ENCODE measurements around the gene STAT1.

The STAT1 gene

DNA sequence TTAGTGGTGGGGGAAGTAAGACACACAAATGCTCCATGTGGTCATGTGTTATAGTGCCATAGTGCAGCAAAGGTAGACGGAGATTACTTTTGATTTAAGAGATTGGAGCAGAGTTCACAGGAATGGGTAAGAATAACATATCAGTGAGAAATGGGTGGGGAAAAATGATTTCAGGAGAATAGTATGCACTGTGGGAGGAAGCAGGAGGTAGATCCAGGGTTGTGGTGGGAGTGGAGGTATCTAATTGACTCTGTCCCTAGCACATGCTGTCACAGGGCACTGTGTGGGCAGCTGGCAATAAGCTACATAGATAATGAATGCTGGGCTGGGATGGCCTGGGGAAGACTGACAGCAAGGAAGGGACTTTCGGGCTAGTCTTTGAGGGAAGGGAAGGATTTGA, 65.3 kb downstream of the STAT1 start:
- DNase-seq, result no peak

- DNase-seq, result no peak
Measured at GRCh38 chr2:190947711-190948251, 66.2 kb downstream of the STAT1 start.

- DNase-seq, result no peak
Measured at GRCh38 chr2:190947141-190947540, 66.8 kb downstream of the STAT1 start.

- no peak for DNase-seq
Measured at GRCh38 chr2:190943706-190944105, 70.3 kb downstream of the STAT1 start.

DNA sequence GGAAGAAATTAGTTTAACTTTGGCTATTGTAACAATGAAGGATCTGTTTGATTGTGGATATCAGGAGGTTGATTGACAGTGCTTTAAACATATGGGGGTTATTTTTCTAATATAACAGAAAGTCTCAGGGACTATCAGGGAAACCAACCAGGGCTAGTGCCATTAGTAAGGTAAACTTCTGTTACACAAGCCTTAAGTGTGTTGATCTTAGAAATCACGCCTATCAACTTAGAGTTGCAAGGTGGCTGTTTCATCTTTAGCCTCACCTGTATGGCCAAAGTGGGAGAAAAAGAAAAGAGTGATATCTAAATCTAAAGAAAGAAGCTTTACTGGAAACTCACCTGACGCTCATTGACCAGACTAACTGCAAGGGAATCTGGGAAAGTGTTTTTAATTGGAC, 71.3 kb downstream of the STAT1 start:
- no peak for DNase-seq

DNA sequence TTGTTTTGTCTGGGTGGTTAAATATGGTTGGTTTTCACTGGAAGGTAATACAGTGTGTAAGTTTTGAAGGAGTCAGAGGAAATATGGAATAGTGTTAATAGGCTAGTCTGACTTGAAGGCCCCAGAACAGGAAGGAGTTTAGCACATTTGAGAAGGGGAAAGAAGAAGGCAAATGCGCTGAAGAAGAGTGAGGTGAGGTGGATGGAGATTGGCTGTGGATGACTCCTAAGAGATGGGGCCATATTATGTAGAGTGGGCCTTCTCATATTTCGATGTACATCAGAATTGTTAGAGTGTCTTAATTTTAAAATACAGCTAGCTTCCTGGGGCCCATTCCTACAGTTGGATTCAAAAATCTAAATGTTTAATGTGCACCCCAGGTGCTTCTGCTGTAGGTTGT, 72.4 kb downstream of the STAT1 start:
- DNase-seq, result no peak

GRCh38 chr2:190940454-190940853, 73.5 kb downstream of the STAT1 start:
- no peak for DNase-seq

- DNase-seq, result no peak
Measured at GRCh38 chr2:190938771-190939335, 75.1 kb downstream of the STAT1 start.

- DNase-seq, result no peak
Measured at GRCh38 chr2:190935054-190935453, 78.9 kb downstream of the STAT1 start.

DNA sequence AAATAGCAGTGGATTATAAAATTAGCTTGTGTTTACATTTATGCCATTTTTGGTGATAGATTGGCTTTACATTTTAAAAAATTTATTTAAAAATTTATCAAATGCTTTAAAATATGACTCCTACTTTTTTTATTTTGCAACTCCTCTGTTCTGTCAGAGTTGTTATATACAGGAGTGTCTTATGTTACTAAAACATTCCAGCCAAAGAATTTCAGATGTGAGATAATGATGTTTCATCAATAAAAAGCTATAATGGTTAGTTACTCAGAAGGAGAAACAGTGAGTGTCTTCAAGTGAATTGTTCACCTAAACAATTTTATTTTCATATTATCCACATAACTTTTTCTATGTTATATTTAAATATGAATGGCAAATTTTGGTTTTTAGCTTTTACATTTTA, 80.6 kb downstream of the STAT1 start:
- no peak for DNase-seq

- no peak for DNase-seq
Measured at GRCh38 chr2:190932514-190932913, 81.5 kb downstream of the STAT1 start.

- DNase-seq, result no peak
Measured at GRCh38 chr2:190930411-190930810, 83.6 kb downstream of the STAT1 start.

- DNase-seq, result no peak
Measured at GRCh38 chr2:190929919-190930318, 84.1 kb downstream of the STAT1 start.

DNA sequence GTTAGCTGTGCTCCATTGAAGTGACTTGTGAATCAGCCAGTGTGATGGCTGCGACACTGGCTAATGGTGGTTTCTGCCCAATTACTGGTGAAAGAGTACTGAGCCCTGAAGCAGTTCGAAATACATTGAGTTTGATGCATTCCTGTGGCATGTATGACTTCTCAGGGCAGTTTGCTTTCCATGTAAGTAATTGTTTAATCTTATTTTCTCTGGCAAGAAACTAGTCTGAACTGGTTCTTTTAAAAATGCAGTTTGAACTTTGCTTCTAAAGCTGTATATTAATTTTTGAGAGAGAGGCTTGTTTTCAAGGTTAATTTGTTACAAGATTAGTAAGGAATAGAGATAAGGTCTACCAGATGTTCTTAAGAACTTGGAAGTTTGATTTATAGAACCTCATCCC, 86.7 kb downstream of the STAT1 start:
- DNase-seq, result no peak

DNA sequence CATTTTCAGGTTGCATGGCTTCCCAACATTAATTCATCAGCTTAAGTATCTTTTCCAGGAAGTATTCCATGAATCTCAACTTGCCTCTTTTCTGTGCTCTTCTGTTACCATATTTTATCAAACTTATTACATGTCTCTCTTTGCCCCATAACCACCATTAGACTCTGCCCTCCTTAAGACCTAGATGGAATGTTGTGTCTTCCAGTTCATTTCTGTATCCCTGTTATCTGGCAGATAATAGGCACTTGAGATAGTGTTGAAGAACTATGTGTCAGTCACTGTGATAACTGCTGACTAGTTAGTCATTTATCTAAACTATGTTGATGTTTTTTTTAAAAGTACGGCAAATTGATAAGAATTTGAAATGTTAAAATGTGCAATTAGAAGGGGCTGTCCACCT, 91.6 kb downstream of the STAT1 start:
- no peak for DNase-seq

GRCh38 chr2:190920085-190920484, 93.9 kb downstream of the STAT1 start:
- DNase-seq, result no peak

Measured in stimulated activated CD4-positive, alpha-beta T cell treated with anti-CD3 and anti-CD28 coated beads, Interleukin-4, amount 100 ng/mL, for 24 hours (primary cell).